Kidney (tissue), 14 donors: ENCODE results near the gene PODNL1. TPM values are rescaled to one million over a fixed set of nuclear protein-coding genes. Genes with fewer than 3 reads are reported as not detected.
A peak's percentile ranks its signal among the peaks of the same experiment; 100 is the strongest.

Source experiments
- DNase-seq, 5 donors: peaks; one replicate each; pipeline ENCODE4 v3.0.0-alpha.2; 2013 to 2020
- FAIRE-seq: peaks from 2 replicates; lab custom pipeline; 2012; peaks lifted over from hg19 to GRCh38; lab: Jason Lieb, UNC
- H3K27ac ChIP-seq, 2 donors: one replicate each; pipeline ENCODE4 v1.7.0; 2013; ENCODE audit warnings: low read depth in 2 of 2, low read length in 2 of 2, inconsistent platforms in 1 of 2
- H3K27me3 ChIP-seq: one replicate; pipeline ENCODE4 v1.7.1; 2013; ENCODE audit warnings: low read length, inconsistent platforms; ENCODE audit not compliant: control insufficient read depth, insufficient read depth
- H3K36me3 ChIP-seq, 3 donors: one replicate each; pipeline versions ENCODE4 v1.7.0 to v1.7.1; 2013; ENCODE audit warnings: low read length in 3 of 3, control low read depth in 1 of 3, inconsistent platforms in 1 of 3; ENCODE audit not compliant: insufficient read depth in 3 of 3, control insufficient read depth in 2 of 3
- H3K4me1 ChIP-seq, 3 donors: one replicate each; pipeline versions ENCODE4 v1.7.0 to v1.7.1; 2013; ENCODE audit warnings: low read length in 3 of 3, inconsistent platforms in 1 of 3, low read depth in 1 of 3; ENCODE audit not compliant: control insufficient read depth in 2 of 3, insufficient read depth in 2 of 3
- H3K4me3 ChIP-seq, 3 donors: one replicate each; pipeline versions ENCODE4 v1.7.0 to v1.8.1; 2013; ENCODE audit warnings: low read length in 3 of 3, control low read depth in 1 of 3, inconsistent platforms in 1 of 3
- H3K9ac ChIP-seq, 3 donors: one replicate each; pipeline versions ENCODE4 v1.7.0 to v1.7.1; 2013; ENCODE audit warnings: low read length in 3 of 3, control low read depth in 1 of 3, inconsistent platforms in 1 of 3
- H3K9me3 ChIP-seq, 3 donors: one replicate each; pipeline versions ENCODE4 v1.7.0 to v1.7.1; 2013; ENCODE audit warnings: low read length in 3 of 3, control low read depth in 1 of 3, inconsistent platforms in 1 of 3; ENCODE audit not compliant: control insufficient read depth in 2 of 3, insufficient read depth in 1 of 3
- intact Hi-C: fragments of 100-400 bp; cut with DNase I; formaldehyde crosslinking; loops from one replicate; pipeline ENCODE4 v1.11.1; 2022
- polyA plus RNA-seq: library from polyadenylated mRNA; stranded (reverse); fragments of 350-450 nt; fragmentation: Illumina TruSeq; extraction: RNeasy Lipid Tissue Mini Kit (QIAGEN cat#74804); gene quantifications from one replicate; pipeline ENCODE4 v1.2.3, GENCODE V29; 2014; ENCODE audit warnings: low read depth, low replicate concordance; ENCODE audit not compliant: insufficient read depth
- total RNA-seq: library from RNA; stranded (reverse); fragmentation: NEBNext Ultra II Directional; extraction: Animal tissue kit (Norgen Biotek cat#: 25700); gene quantifications from one replicate; pipeline ENCODE4 v1.2.1, GENCODE V29; 2021
- TF ChIP-seq, protein P1 (sequence below): IDR thresholded peaks from 3 replicates; pipeline ENCODE4 v1.5.1; 2012; ENCODE audit warnings: mild to moderate bottlenecking, moderate library complexity, borderline replicate concordance; ENCODE audit not compliant: insufficient read depth; ENCODE audit errors: extremely low read depth
- donor health status: control.
- donor health status: control.
- donor health status: control.
- donor health status: control.
- donor health status: control.
- donor health status: DM: yes; HTN: yes; CAD: no.
- donor health status: Normal renal cell carcinoma (clear cell type).

Gene PODNL1
- total and polyA plus RNA-seq, 2 donors from 2014 or later, result 3.0 TPM; not detected in 1

- H3K27ac ChIP-seq, result no peak overlapping the region
- no peak overlapping the region for H3K4me3 ChIP-seq
- peaks cover 0 to 11% (median 10%) of the 10 kb centered on the region in 3 donors for H3K4me1 ChIP-seq
- intact Hi-C loops, result no loop called here
- no peak overlapping the region for H3K9ac ChIP-seq
- TF ChIP-seq, protein P1, sequence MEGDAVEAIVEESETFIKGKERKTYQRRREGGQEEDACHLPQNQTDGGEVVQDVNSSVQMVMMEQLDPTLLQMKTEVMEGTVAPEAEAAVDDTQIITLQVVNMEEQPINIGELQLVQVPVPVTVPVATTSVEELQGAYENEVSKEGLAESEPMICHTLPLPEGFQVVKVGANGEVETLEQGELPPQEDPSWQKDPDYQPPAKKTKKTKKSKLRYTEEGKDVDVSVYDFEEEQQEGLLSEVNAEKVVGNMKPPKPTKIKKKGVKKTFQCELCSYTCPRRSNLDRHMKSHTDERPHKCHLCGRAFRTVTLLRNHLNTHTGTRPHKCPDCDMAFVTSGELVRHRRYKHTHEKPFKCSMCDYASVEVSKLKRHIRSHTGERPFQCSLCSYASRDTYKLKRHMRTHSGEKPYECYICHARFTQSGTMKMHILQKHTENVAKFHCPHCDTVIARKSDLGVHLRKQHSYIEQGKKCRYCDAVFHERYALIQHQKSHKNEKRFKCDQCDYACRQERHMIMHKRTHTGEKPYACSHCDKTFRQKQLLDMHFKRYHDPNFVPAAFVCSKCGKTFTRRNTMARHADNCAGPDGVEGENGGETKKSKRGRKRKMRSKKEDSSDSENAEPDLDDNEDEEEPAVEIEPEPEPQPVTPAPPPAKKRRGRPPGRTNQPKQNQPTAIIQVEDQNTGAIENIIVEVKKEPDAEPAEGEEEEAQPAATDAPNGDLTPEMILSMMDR, result no peak
- no peaks in the 10 kb centered on the region for H3K27me3 ChIP-seq
- no peak for FAIRE-seq
- H3K9me3 ChIP-seq, result no peaks in the 10 kb centered on the region
- DNase-seq, result no peak
- peaks cover 0 to 24% (median 8%) of the 10 kb centered on the region in 3 donors for H3K36me3 ChIP-seq
Measured at GRCh38 chr19:13957051-13957450, 18.8 kb upstream of the PODNL1 start.

DNA sequence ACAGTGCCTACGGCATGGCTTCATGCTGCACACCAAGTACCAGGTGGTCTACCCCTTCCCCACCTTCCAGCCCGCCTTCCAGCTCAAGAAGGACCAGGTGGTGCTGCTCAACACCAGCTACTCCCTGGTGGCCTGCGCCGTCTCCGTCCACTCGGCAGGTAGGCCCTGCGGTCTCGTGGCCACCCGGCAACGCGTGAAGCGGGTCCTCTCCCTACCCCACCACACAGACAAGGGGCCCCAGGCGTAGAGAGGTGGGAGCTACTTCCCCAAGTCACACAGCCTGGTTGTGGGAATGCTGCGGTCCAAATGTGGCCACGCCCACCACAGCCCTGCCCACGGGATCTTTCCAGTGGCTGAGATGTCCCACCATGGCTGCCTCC lies 18.1 kb upstream of the PODNL1 start:
- Histone ChIP-seq H3K4me3 (no peak overlapping the region), H3K4me1 (peaks cover 0 to 11% (median 10%) of the 10 kb centered on the region in 3 donors), H3K27me3 (no peaks in the 10 kb centered on the region), H3K27ac (no peak overlapping the region), H3K36me3 (peaks cover 0 to 24% (median 8%) of the 10 kb centered on the region in 3 donors), H3K9me3 (no peaks in the 10 kb centered on the region), H3K9ac (no peak overlapping the region)
- DNase-seq (peak in 1 of 5 donors; percentile 79), FAIRE-seq (no peak)
- TF ChIP-seq, protein P1, result no peak
- intact Hi-C loops, result no loop called here

GRCh38 chr19:13955662-13956364 lies 17.6 kb upstream of the PODNL1 start:
- TF ChIP-seq, protein P1, result no peak
- H3K4me1 ChIP-seq, result peaks cover 0 to 11% (median 10%) of the 10 kb centered on the region in 3 donors
- DNase-seq, result no peak
- no peak for FAIRE-seq
- H3K36me3 ChIP-seq, result peaks cover 0 to 24% (median 8%) of the 10 kb centered on the region in 3 donors
- H3K4me3 ChIP-seq, result no peak overlapping the region
- H3K9ac ChIP-seq, result no peak overlapping the region
- no peaks in the 10 kb centered on the region for H3K27me3 ChIP-seq
- no peaks in the 10 kb centered on the region for H3K9me3 ChIP-seq
- no peak overlapping the region for H3K27ac ChIP-seq
- intact Hi-C loops, result no loop called here
